Activated naive CD8-positive, alpha-beta T cell treated with anti-CD3 and anti-CD28 coated beads, Interleukin-2, amount 10 ng/mL, durations not matched to agents 7 days and 5 days (primary cell): Measurements from ENCODE around the gene TMEM260. TPM values are rescaled to one million over a fixed set of nuclear protein-coding genes. Genes with fewer than 3 reads are reported as not detected.

Experiments used
- ATAC-seq: fragments of 150-1000 bp; cut with Tn5 transposase; one replicate; pipeline ENCODE4 v1.10.0; 2021; ENCODE audit warnings: low read depth, moderate library complexity
- POLR2A ChIA-PET: fragments of 350-600 bp; sonication (Branson Sonifier 250); formaldehyde crosslinking; loops from one replicate; lab custom pipeline; 2021; ENCODE audit warnings: antibody characterized with exemption; lab: Charles Lee
- DNase-seq: peaks from one replicate; pipeline ENCODE4 v3.0.0; 2021
- H3K27ac Mint-ChIP-seq: one replicate; pipeline ENCODE4 v1.8.0; 2022; ENCODE audit warnings: mild to moderate bottlenecking, mixed read lengths
- H3K27me3 Mint-ChIP-seq: one replicate; pipeline ENCODE4 v1.8.0; 2022; ENCODE audit warnings: mild to moderate bottlenecking, moderate library complexity, mixed read lengths
- H3K36me3 Mint-ChIP-seq: one replicate; pipeline ENCODE4 v1.8.0; 2021; ENCODE audit warnings: mild to moderate bottlenecking, mixed read lengths
- H3K4me1 Mint-ChIP-seq: one replicate; pipeline ENCODE4 v1.8.0; 2021; ENCODE audit warnings: mixed read lengths
- H3K4me3 Mint-ChIP-seq: one replicate; pipeline ENCODE4 v1.8.0; 2022; ENCODE audit warnings: mild to moderate bottlenecking, moderate library complexity, mixed read lengths
- H3K9me3 Mint-ChIP-seq: one replicate; pipeline ENCODE4 v1.8.0; 2021; ENCODE audit warnings: mixed read lengths
- total RNA-seq, 2 experiments: library from RNA; stranded (reverse); gene quantifications; one replicate each; pipeline ENCODE4 v1.2.3, GENCODE V29; 2021

TMEM260 gene
- total RNA-seq, 2 experiments from 2014 or later = 23.4 to 26.5 TPM

- no peak for DNase-seq
- Mint-ChIP-seq H3K27me3 (no peaks in the 10 kb centered on the region), H3K4me1 (no peaks in the 10 kb centered on the region), H3K4me3 (no peak overlapping the region), H3K36me3 (peaks cover 66% of the 10 kb centered on the region), H3K9me3 (peaks cover 10% of the 10 kb centered on the region), H3K27ac (peak overlapping the region; percentile 42)
- ATAC-seq = no peak
- POLR2A ChIA-PET = no interaction called here
These were observed 52.6 kb downstream of the TMEM260 start for GRCh38 chr14:56632195-56632594.

GRCh38 chr14:56633544-56633943 lies 53.9 kb downstream of the TMEM260 start:
- peaks cover 8% of the 10 kb centered on the region for H3K9me3 Mint-ChIP-seq

DNA sequence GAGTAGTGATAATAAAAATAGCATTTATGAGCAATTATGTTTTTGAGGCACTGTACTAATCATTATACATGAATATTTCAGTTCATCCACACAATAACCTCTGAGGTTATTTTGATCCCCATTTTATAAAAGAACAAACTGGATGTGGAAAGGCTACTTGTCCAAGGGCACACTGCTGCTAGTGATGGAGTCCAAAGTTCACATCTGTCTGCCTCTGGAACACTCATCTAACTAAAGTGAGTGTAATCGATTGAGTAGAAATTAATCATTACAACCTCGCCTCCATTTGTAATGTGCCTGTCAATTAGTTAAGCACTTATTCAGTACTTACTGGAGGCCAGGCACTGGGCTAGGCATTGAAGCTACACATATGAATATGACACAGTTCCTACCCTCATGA lies 55.4 kb downstream of the TMEM260 start:
- ATAC-seq (no peak), DNase-seq (no peak)
- H3K27me3 Mint-ChIP-seq = no peaks in the 10 kb centered on the region
- H3K4me3 Mint-ChIP-seq = no peak overlapping the region
- H3K36me3 Mint-ChIP-seq = peaks cover 67% of the 10 kb centered on the region
- POLR2A ChIA-PET = interaction anchor here (0.6 to 0.7 kb wide), 2 partner anchors 565 to 1700 kb away, joined by 3 to 4 read pairs; no protein-coding TSS in a partner anchor
- H3K4me1 Mint-ChIP-seq = no peaks in the 10 kb centered on the region
- H3K9me3 Mint-ChIP-seq = peaks cover 8% of the 10 kb centered on the region
- no peak overlapping the region for H3K27ac Mint-ChIP-seq

More at GRCh38 chr14:56633544-56633943, 53.9 kb downstream of the TMEM260 start:
- POLR2A ChIA-PET = interaction anchor here (0.5 kb wide), 1 partner anchor 20 kb away, joined by 3 read pairs; no protein-coding TSS in a partner anchor
- H3K4me1 Mint-ChIP-seq = no peaks in the 10 kb centered on the region
- peaks cover 65% of the 10 kb centered on the region for H3K36me3 Mint-ChIP-seq
- no peak overlapping the region for H3K27ac Mint-ChIP-seq
- no peak overlapping the region for H3K4me3 Mint-ChIP-seq
- H3K27me3 Mint-ChIP-seq = no peaks in the 10 kb centered on the region
- no peak for DNase-seq
- no peak for ATAC-seq

DNA sequence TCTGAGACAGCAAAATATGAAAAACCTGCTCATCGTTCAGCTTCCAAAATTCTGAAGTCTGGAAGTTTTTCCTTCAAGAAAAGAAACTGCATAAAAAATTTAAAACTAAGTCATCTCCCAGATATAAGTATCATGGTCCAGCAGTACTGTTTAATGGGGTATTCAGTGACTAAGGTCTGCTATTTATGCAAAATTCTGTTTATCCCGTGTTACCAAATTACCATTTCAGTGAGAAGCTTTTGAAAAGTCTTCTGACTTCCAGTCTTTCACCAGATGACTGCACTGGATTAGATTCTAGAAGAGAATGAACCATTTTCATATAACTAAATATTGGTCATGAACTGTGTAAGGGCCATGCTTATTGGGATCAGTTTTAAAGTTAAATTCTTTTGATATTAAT lies 67.9 kb downstream of the TMEM260 start:
- peaks cover 2% of the 10 kb centered on the region for H3K9me3 Mint-ChIP-seq
- ATAC-seq (no peak), DNase-seq (no peak)
- POLR2A ChIA-PET = no interaction called here
- no peak overlapping the region for H3K27ac Mint-ChIP-seq
- peaks cover 2% of the 10 kb centered on the region for H3K36me3 Mint-ChIP-seq
- H3K27me3 Mint-ChIP-seq = no peaks in the 10 kb centered on the region
- no peaks in the 10 kb centered on the region for H3K4me1 Mint-ChIP-seq
- no peak overlapping the region for H3K4me3 Mint-ChIP-seq

DNA sequence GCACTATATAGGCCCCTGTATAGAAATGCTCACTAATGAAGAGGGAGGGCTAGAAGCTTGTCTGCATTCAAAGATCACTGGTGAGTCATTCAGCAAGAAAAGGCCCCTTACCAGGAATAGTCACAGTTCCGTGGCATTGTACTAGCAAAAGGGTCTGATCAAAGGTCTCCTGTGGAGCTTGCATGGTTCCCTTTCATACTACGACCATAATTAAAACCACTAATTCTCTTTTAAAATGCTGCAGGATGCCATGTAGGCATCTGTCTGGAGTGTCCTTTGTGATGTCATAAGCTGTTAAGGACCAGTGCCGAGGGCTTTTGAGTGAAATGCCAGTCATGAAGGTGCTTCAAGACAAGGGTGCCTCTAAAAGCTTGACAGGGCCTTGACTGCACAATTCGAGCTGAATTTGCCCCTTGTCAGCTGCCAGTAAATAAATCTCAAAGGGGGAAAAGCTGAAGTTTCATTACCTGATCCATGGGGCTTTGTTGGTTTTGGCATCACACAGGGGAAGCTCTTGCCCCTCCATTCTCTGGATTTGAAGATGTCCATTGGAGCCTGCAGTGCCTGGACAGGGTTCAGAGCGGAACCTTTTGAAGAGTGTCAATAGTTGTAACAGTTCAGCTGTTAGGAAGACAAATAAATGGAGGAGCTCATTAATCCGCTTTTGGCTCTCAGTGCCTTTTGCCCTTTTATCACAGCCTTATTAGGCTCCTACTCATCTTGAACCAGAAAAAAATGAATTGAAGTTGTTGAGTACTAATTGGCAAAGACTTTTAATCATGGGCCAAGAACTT lies 69.1 kb downstream of the TMEM260 start:
- ATAC-seq = no peak
- POLR2A ChIA-PET = no interaction called here
- Mint-ChIP-seq H3K4me1 (no peaks in the 10 kb centered on the region), H3K4me3 (no peak overlapping the region), H3K36me3 (peaks cover 2% of the 10 kb centered on the region), H3K27me3 (no peaks in the 10 kb centered on the region), H3K27ac (no peak overlapping the region), H3K9me3 (peaks cover 2% of the 10 kb centered on the region)
- DNase-seq = no peak

- Mint-ChIP-seq H3K4me3 (no peak overlapping the region), H3K4me1 (no peaks in the 10 kb centered on the region), H3K36me3 (peaks cover 2% of the 10 kb centered on the region), H3K27me3 (no peaks in the 10 kb centered on the region), H3K27ac (no peak overlapping the region), H3K9me3 (peaks cover 2% of the 10 kb centered on the region)
- POLR2A ChIA-PET = no interaction called here
- no peak for DNase-seq
- ATAC-seq = no peak
These were observed 69.8 kb downstream of the TMEM260 start for GRCh38 chr14:56649382-56649781.

GRCh38 chr14:56650048-56650447 lies 70.5 kb downstream of the TMEM260 start:
- H3K36me3 Mint-ChIP-seq = peaks cover 2% of the 10 kb centered on the region
- H3K27ac Mint-ChIP-seq = no peak overlapping the region
- H3K9me3 Mint-ChIP-seq = no peaks in the 10 kb centered on the region
- POLR2A ChIA-PET = no interaction called here
- H3K27me3 Mint-ChIP-seq = no peaks in the 10 kb centered on the region
- DNase-seq (no peak), ATAC-seq (no peak)
- H3K4me3 Mint-ChIP-seq = no peak overlapping the region
- H3K4me1 Mint-ChIP-seq = no peaks in the 10 kb centered on the region

DNA sequence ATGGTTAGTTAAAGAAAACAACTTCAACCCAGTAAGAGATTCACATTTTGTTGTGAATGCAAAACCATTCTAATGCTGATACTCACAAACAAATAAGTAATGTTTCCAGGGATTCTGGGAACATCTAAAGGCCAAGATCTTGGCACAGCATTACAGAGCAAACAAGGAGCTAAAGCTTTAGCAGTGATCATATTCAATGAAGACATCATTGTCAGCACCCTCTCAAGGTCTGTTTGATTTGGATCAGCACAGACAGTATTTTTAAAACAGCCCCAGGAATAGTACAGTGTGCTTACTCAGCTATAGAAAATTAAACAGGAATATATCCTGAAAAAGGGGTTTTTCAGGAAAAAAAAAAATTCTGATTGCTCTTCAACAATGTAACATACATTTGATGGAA lies 71.4 kb downstream of the TMEM260 start:
- Mint-ChIP-seq H3K9me3 (no peaks in the 10 kb centered on the region), H3K4me3 (no peak overlapping the region), H3K4me1 (no peaks in the 10 kb centered on the region), H3K27me3 (no peaks in the 10 kb centered on the region), H3K36me3 (peaks cover 2% of the 10 kb centered on the region), H3K27ac (no peak overlapping the region)
- DNase-seq = no peak
- no peak for ATAC-seq
- POLR2A ChIA-PET = no interaction called here

- H3K36me3 Mint-ChIP-seq = no peaks in the 10 kb centered on the region
- no peak overlapping the region for H3K4me3 Mint-ChIP-seq
- no peaks in the 10 kb centered on the region for H3K4me1 Mint-ChIP-seq
- no peaks in the 10 kb centered on the region for H3K9me3 Mint-ChIP-seq
- POLR2A ChIA-PET = no interaction called here
- no peak for ATAC-seq
- no peak for DNase-seq
- H3K27me3 Mint-ChIP-seq = peaks cover 2% of the 10 kb centered on the region
- H3K27ac Mint-ChIP-seq = no peak overlapping the region
These were observed 78.0 kb downstream of the TMEM260 start for GRCh38 chr14:56657604-56658003.

- H3K4me3 Mint-ChIP-seq = no peak overlapping the region
- no peak overlapping the region for H3K27ac Mint-ChIP-seq
- DNase-seq (no peak), ATAC-seq (no peak)
- no peaks in the 10 kb centered on the region for H3K9me3 Mint-ChIP-seq
- peaks cover 2% of the 10 kb centered on the region for H3K27me3 Mint-ChIP-seq
- POLR2A ChIA-PET = no interaction called here
- H3K36me3 Mint-ChIP-seq = no peaks in the 10 kb centered on the region
- H3K4me1 Mint-ChIP-seq = no peaks in the 10 kb centered on the region
These were observed 79.8 kb downstream of the TMEM260 start for GRCh38 chr14:56659378-56659777.

DNA sequence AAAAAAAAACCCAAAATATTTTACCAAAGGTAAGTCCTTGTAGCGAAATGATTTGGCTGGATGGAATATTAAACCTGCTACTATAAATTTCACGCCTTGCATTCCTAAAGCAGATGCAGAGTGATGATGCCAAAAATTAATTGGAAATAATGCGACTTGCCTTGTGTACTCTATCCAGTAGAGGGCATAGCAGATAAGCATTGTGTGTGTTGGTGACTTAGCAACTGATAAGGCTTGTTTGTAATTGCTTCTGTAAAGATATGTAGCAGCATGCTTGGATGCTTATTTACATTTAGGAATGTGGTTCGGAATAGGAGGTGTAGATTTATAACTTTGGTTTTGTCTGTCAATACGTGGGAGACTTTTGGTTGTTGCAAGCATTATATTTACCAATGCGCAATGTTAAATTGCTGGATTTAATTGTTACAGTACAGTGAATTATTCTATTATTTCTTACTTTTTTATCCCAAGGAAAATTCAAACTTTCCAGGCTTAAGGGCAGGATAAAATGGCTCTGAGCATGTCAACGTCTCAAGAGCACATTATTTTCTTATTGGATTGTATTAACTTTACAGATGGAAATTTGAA lies 80.5 kb downstream of the TMEM260 start:
- Mint-ChIP-seq H3K4me1 (no peaks in the 10 kb centered on the region), H3K27me3 (peaks cover 2% of the 10 kb centered on the region), H3K4me3 (no peak overlapping the region), H3K9me3 (no peaks in the 10 kb centered on the region), H3K36me3 (no peaks in the 10 kb centered on the region), H3K27ac (no peak overlapping the region)
- DNase-seq = no peak
- no peak for ATAC-seq
- POLR2A ChIA-PET = no interaction called here

DNA sequence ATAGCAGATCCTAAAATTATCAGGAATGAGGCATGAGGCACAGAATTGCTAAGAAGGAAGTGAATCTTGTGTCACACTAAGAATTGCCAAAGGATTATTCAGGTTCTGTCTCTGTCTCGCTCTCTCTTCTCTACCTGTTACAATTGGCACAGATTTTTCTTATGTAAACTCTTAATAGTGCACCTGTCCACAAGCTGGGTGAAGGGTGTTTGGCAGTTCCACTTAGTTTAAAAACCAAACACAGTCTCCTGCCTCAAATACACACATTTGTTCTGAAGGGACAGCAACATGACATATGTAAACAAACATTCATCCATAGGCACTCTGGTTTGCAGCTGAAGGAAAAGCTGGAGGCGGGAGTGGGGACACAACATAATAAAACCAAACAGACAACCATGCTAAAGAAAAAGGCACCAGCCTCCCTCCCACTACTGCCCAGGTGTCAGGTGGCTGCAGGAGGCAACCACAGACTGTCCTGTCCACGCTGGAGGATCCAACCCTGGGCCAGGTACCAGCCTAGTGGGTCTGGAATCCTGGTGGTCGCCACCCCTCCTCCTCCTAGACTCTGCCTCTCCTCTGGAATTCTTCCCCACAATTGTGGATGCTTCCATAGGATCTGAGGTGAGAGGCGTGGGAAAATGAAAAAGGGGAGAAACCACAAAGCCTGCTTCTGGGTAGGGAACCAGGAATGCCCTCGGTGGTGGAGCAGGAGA lies 81.2 kb downstream of the TMEM260 start:
- H3K27ac Mint-ChIP-seq = no peak overlapping the region
- H3K9me3 Mint-ChIP-seq = peaks cover 4% of the 10 kb centered on the region
- H3K4me1 Mint-ChIP-seq = no peaks in the 10 kb centered on the region
- DNase-seq = no peak
- peaks cover 1% of the 10 kb centered on the region for H3K36me3 Mint-ChIP-seq
- no peak overlapping the region for H3K4me3 Mint-ChIP-seq
- POLR2A ChIA-PET = no interaction called here
- peaks cover 2% of the 10 kb centered on the region for H3K27me3 Mint-ChIP-seq
- ATAC-seq = no peak

DNA sequence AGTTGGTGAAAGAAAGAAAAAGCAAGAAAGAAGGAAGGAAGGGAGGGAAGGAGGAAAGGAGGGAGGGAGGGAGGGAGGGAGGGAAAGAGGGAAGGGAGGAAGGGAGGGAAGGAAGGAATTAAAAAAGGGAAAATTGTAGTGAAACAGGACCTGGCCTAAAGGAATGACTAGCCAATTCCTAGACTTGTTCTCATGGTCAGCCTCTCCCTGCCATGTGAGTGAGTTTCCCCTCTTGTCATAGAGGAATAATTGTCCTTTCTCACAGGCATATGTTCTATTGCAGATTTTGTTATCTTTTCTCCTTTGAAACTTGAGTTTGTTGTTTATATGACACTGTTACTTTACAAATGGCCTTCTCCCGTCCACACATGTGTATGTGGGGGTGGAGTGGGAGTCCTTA lies 81.9 kb downstream of the TMEM260 start:
- Mint-ChIP-seq H3K36me3 (peaks cover 1% of the 10 kb centered on the region), H3K4me1 (no peaks in the 10 kb centered on the region), H3K27me3 (peaks cover 2% of the 10 kb centered on the region), H3K4me3 (no peak overlapping the region), H3K27ac (no peak overlapping the region), H3K9me3 (peaks cover 7% of the 10 kb centered on the region)
- DNase-seq (no peak), ATAC-seq (no peak)
- POLR2A ChIA-PET = no interaction called here
